ENCODE measurements around the gene CELA3A. TPM values are rescaled to one million over a fixed set of nuclear protein-coding genes. Genes with fewer than 3 reads are reported as not detected.

CELA3A gene
- total and polyA plus RNA-seq, 4 donors = 0.06 to 0.23 TPM; not detected in 2

DNA sequence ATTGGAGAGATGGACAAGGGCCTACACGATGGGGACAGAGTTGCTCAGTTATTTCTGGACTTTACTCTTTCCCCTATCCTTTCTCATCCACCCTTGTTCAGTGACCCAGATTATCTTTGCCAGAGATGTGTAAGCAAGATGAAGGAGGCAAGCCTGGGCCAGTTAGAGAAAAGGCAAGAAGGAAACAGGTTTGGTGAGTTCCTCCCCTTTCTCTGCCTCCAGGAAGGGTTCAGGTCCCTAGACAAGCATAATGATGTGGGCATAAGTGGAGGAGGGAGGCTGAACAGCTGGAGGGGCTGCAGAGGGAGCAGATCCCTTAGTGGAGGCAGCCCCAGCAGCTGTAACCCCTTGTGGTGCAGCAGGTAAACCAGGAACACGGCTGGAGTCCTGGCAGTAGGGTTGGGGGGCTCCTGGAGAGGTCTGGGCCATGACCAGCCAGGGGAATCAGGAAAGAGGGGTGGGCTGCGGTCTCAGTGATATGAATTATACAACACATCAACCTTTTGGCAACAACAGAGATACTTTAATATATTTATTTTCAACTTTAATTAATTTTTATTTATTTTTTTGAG, 41.8 kb downstream of the CELA3A start:
- TF ChIP-seq FOXA2 (IDR thresholded peaks at IDR 0.05) (no peak), RAD21 (IDR thresholded peaks at IDR 0.05) (no peak), YY1 (IDR thresholded peaks at IDR 0.05) (no peak), HNF4A (conservative IDR thresholded peaks at IDR 0.05) (no peak), SP1 (IDR thresholded peaks at IDR 0.05) (no peak), FOXA1 (IDR thresholded peaks at IDR 0.05) (no peak), TAF1 (conservative IDR thresholded peaks at IDR 0.05) (no peak)
- TF ChIP-seq, protein P1, sequence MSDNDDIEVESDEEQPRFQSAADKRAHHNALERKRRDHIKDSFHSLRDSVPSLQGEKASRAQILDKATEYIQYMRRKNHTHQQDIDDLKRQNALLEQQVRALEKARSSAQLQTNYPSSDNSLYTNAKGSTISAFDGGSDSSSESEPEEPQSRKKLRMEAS (IDR thresholded peaks at IDR 0.05) = no peak
- TF ChIP-seq, protein P2, sequence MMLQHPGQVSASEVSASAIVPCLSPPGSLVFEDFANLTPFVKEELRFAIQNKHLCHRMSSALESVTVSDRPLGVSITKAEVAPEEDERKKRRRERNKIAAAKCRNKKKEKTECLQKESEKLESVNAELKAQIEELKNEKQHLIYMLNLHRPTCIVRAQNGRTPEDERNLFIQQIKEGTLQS (IDR thresholded peaks at IDR 0.05) = no peak
- no peak for DNase-seq (ENCODE audit: low spot score)
- no peak overlapping the region for H3K9ac ChIP-seq (ENCODE audit: low read depth in 1 of 2, low read length in 2 of 2)
- H3K36me3 ChIP-seq (ENCODE audit: control insufficient read depth in 4 of 4, insufficient read depth in 3 of 4, low read depth in 1 of 4, low read length in 3 of 4) = no peaks in the 10 kb centered on the region
- H3K4me1 ChIP-seq (ENCODE audit: control insufficient read depth in 4 of 4, insufficient read depth in 4 of 4, low read length in 3 of 4) = no peaks in the 10 kb centered on the region
- 78% methylated on average over 3 of the region's 3 CpGs for WGBS
- no peaks in the 10 kb centered on the region for H3K9me3 ChIP-seq (ENCODE audit: control insufficient read depth in 4 of 4, low read length in 3 of 4)
- no peak overlapping the region for H3K4me3 ChIP-seq (ENCODE audit: low read depth in 1 of 3, low read length in 3 of 3)
- no peak overlapping the region for H3K27ac ChIP-seq (ENCODE audit: low read depth in 1 of 2, low read length in 2 of 2)
- no peaks in the 10 kb centered on the region for H3K27me3 ChIP-seq (ENCODE audit: control insufficient read depth in 4 of 4, insufficient read depth in 4 of 4, low read length in 3 of 4)

DNA sequence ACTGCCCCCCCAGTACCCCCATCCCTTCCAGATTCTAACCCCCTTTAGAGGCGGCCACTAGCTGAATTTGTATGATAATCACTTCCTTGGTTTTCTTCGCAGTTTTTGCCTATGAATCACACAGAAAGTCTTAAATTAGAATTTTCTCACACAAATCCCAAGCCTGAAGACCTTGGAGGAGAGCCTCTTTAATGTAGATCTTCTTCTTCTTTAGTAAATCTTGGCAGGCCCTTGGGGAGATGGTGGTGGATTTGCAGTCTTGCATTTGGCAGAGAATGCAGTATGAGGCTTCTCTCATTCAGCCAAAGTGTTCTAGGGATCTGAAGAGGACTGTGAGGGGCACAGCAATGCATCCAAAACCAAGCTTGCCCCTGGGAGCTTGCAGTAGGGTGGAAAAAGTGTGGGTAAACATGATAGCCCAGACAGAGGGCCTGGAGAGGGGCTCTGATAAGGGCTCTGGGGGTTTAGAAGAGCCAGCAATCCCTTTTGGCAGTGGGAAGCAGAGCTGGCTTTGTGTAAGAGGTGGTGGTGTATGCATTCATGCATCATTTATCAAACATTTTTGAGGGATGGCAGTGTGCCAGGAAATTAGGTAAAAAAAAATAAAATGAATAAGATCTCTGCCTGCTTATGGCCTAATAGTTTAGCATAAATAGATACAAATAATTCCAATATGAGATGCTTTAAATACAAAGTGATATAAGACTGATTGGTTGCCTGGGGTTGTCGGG, 43.4 kb downstream of the CELA3A start:
- WGBS = 91% methylated on average over 3 of the region's 3 CpGs
- Histone ChIP-seq H3K9me3 (ENCODE audit: control insufficient read depth in 4 of 4, low read length in 3 of 4) (no peaks in the 10 kb centered on the region), H3K27me3 (ENCODE audit: control insufficient read depth in 4 of 4, insufficient read depth in 4 of 4, low read length in 3 of 4) (no peaks in the 10 kb centered on the region), H3K4me1 (ENCODE audit: control insufficient read depth in 4 of 4, insufficient read depth in 4 of 4, low read length in 3 of 4) (no peaks in the 10 kb centered on the region), H3K9ac (ENCODE audit: low read depth in 1 of 2, low read length in 2 of 2) (no peak overlapping the region), H3K4me3 (ENCODE audit: low read depth in 1 of 3, low read length in 3 of 3) (no peak overlapping the region), H3K27ac (ENCODE audit: low read depth in 1 of 2, low read length in 2 of 2) (no peak overlapping the region), H3K36me3 (ENCODE audit: control insufficient read depth in 4 of 4, insufficient read depth in 3 of 4, low read depth in 1 of 4, low read length in 3 of 4) (no peaks in the 10 kb centered on the region)
- DNase-seq (ENCODE audit: low spot score) = no peak
- TF ChIP-seq, protein P3, sequence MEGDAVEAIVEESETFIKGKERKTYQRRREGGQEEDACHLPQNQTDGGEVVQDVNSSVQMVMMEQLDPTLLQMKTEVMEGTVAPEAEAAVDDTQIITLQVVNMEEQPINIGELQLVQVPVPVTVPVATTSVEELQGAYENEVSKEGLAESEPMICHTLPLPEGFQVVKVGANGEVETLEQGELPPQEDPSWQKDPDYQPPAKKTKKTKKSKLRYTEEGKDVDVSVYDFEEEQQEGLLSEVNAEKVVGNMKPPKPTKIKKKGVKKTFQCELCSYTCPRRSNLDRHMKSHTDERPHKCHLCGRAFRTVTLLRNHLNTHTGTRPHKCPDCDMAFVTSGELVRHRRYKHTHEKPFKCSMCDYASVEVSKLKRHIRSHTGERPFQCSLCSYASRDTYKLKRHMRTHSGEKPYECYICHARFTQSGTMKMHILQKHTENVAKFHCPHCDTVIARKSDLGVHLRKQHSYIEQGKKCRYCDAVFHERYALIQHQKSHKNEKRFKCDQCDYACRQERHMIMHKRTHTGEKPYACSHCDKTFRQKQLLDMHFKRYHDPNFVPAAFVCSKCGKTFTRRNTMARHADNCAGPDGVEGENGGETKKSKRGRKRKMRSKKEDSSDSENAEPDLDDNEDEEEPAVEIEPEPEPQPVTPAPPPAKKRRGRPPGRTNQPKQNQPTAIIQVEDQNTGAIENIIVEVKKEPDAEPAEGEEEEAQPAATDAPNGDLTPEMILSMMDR (IDR thresholded peaks at IDR 0.05; ENCODE audit: low read depth, low read length, missing input control) = no peak
- TF ChIP-seq, protein P4, sequence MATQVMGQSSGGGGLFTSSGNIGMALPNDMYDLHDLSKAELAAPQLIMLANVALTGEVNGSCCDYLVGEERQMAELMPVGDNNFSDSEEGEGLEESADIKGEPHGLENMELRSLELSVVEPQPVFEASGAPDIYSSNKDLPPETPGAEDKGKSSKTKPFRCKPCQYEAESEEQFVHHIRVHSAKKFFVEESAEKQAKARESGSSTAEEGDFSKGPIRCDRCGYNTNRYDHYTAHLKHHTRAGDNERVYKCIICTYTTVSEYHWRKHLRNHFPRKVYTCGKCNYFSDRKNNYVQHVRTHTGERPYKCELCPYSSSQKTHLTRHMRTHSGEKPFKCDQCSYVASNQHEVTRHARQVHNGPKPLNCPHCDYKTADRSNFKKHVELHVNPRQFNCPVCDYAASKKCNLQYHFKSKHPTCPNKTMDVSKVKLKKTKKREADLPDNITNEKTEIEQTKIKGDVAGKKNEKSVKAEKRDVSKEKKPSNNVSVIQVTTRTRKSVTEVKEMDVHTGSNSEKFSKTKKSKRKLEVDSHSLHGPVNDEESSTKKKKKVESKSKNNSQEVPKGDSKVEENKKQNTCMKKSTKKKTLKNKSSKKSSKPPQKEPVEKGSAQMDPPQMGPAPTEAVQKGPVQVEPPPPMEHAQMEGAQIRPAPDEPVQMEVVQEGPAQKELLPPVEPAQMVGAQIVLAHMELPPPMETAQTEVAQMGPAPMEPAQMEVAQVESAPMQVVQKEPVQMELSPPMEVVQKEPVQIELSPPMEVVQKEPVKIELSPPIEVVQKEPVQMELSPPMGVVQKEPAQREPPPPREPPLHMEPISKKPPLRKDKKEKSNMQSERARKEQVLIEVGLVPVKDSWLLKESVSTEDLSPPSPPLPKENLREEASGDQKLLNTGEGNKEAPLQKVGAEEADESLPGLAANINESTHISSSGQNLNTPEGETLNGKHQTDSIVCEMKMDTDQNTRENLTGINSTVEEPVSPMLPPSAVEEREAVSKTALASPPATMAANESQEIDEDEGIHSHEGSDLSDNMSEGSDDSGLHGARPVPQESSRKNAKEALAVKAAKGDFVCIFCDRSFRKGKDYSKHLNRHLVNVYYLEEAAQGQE (IDR thresholded peaks at IDR 0.05) = no peak
- TF ChIP-seq NR2F2 (IDR thresholded peaks at IDR 0.05) (no peak), FOXA2 (IDR thresholded peaks at IDR 0.05) (no peak), RXRA (IDR thresholded peaks at IDR 0.05) (no peak), HNF4A (conservative IDR thresholded peaks at IDR 0.05) (no peak), JUND (IDR thresholded peaks at IDR 0.05) (no peak), RAD21 (IDR thresholded peaks at IDR 0.05) (no peak), FOXA1 (IDR thresholded peaks at IDR 0.05) (no peak), GABPA (IDR thresholded peaks at IDR 0.05 in 1 of 2, conservative IDR thresholded peaks at IDR 0.05 in 1 of 2) (no peak)
- TF ChIP-seq, protein P1 (IDR thresholded peaks at IDR 0.05) = no peak

Measured in liver (tissue), 9 donors.